H1 (cell line): ENCODE results near the gene MMAB. TPM values are rescaled to one million over a fixed set of nuclear protein-coding genes. Genes with fewer than 3 reads are reported as not detected.

Source experiments
- CBX5 ChIP-seq: fragments of 300-800, 300-1000 bp; sonication (generic); IDR thresholded peaks from 2 replicates; pipeline ENCODE4 v1.7.1; 2016; ENCODE audit warnings: antibody characterized with exemption, low read length, low read depth
- HDAC2 ChIP-seq, 2 experiments: fragments of 300-600 bp in 1 of 2; sonication (generic) in 1 of 2; IDR thresholded peaks; 2 replicates each; pipeline ENCODE4 v1.6.1; 2011 to 2012; ENCODE audit warnings: low read depth in 2 of 2, low read length in 2 of 2, mild to moderate bottlenecking in 2 of 2, moderate library complexity in 2 of 2, borderline replicate concordance in 1 of 2, inconsistent platforms in 1 of 2
- JUN ChIP-seq: IDR thresholded peaks from 2 replicates; pipeline ENCODE4 v1.6.1; 2011; ENCODE audit warnings: low read depth, mild to moderate bottlenecking, improper control_type of control experiment, low read length
- SIRT6 ChIP-seq: IDR thresholded peaks from one replicate; pipeline ENCODE4 v1.7.1; 2012; ENCODE audit warnings: low read length, inconsistent platforms
- polyA plus RNA-seq, 7 experiments: library from polyadenylated mRNA; depleted of rRNA in 3 of 7; stranded (reverse) in 5 of 7; unstranded in 2 of 7; fragments of >200 nt in 5 of 7; fragments of 200-250 nt in 2 of 7; gene quantifications; 1 replicate in 5 of 7; 2 replicates in 1 of 7; 4 replicates in 1 of 7; pipeline versions ENCODE4 v1.2.1 to v1.2.3, GENCODE V29; 2011 to 2013; ENCODE audit warnings: missing spikeins in 2 of 7, mixed read lengths in 2 of 7
- total RNA-seq: library from RNA; stranded (reverse); fragmentation: NEBNext Ultra II Directional; extraction: Animal tissue kit (Norgen Biotek cat#: 25700); gene quantifications from 2 replicates; pipeline ENCODE4 v1.2.1, GENCODE V29; 2021
- TF ChIP-seq, protein P1 (sequence below): IDR thresholded peaks from 2 replicates; pipeline ENCODE4 v1.6.1; 2012; ENCODE audit warnings: low read length, inconsistent platforms

MMAB gene
- total and polyA plus RNA-seq, 2 of the 8 experiments (the other 6 are each of a cell fraction or from before 2014, with no cell fraction given), result 12.9 to 18.5 TPM

DNA sequence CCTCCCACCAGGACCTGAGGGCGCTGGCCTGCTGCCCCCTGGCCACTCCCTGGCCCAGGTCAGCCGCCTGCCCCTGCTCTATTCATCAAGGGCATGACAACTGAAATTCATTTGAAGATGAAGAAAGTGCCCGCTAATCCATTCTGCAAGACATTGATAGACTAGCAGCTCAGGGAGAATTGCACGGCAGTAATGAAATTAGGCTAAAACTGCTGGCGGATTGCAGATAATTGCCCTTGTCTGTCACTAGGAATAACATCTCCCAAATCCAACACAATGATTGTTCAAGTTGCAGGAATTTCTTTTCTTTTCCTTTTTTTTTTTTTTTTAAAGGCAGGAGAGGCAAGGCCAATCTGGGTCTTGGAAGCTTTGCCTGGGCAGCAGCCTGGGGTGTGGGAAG lies 44.8 kb upstream of the MMAB start (continued):
- TF ChIP-seq, protein P1, sequence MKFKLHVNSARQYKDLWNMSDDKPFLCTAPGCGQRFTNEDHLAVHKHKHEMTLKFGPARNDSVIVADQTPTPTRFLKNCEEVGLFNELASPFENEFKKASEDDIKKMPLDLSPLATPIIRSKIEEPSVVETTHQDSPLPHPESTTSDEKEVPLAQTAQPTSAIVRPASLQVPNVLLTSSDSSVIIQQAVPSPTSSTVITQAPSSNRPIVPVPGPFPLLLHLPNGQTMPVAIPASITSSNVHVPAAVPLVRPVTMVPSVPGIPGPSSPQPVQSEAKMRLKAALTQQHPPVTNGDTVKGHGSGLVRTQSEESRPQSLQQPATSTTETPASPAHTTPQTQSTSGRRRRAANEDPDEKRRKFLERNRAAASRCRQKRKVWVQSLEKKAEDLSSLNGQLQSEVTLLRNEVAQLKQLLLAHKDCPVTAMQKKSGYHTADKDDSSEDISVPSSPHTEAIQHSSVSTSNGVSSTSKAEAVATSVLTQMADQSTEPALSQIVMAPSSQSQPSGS, result no peak
- TF ChIP-seq CBX5, result no peak
- no peak for TF ChIP-seq JUN
- TF ChIP-seq SIRT6, result no peak
- TF ChIP-seq HDAC2 (IDR thresholded peaks at IDR 0.05; ENCODE audit: borderline replicate concordance in 1 of 2, low read depth in 2 of 2, low read length in 2 of 2), result no peak
